K562 (cell line): ENCODE results near the gene SMIM36. TPM values are rescaled to one million over a fixed set of nuclear protein-coding genes. Genes with fewer than 3 reads are reported as not detected.
A peak's percentile ranks its signal among the peaks of the same experiment; 100 is the strongest.

Experiments used
- ATAC-seq: fragments of 200-7000 bp; cut with Tn5 transposase; 3 replicates; pipeline ENCODE4 v1.9.1; 2020; ENCODE audit warnings: moderate library complexity
- Bru-seq: library from RNA; stranded (reverse); fragments of 400-500 nt; gene quantifications from one replicate; lab custom pipeline; 2021; lab: Mats Ljungman, UMichigan
- BruChase-seq, 2 experiments: library from RNA; stranded (reverse); fragments of 400-500 nt; gene quantifications; one replicate each; lab custom pipeline; 2021; lab: Mats Ljungman, UMichigan
- BruUV-seq: library from RNA; stranded (reverse); fragments of 400-500 nt; replicated peaks from 2 replicates; lab custom pipeline; 2021; lab: Mats Ljungman, UMichigan
- CTCF ChIA-PET: fragments of 300-600 bp; formaldehyde crosslinking; extraction: SDS; loops from one replicate; lab custom pipeline; 2021; ENCODE audit warnings: low intra/inter-chr PET ratio; lab: Yijun Ruan, JAX
- POLR2A ChIA-PET: fragments of 300-600, 350-650 bp; sonication (Branson Sonifier 250); formaldehyde crosslinking; extraction: SDS; loops from one replicate; lab custom pipeline; 2021; ENCODE audit warnings: antibody characterized with exemption, inconsistent platforms; lab: Yijun Ruan, JAX
- DNase-seq, 4 experiments: peaks; one replicate each; pipeline versions ENCODE4 v3.0.0 to v3.0.0-alpha.2; 2011 to 2018; ENCODE audit warnings: low spot score in 3 of 4, mixed read lengths in 3 of 4; ENCODE audit errors: extremely low read depth in 1 of 4
- FAIRE-seq: peaks from 2 replicates; lab custom pipeline; 2011; peaks lifted over from hg19 to GRCh38; lab: Jason Lieb, UNC
- H2AFZ ChIP-seq: 2 replicates; pipeline ENCODE4 v1.6.0; 2011; ENCODE audit warnings: low read depth, low read length, control low read depth, inconsistent platforms
- H3K27ac ChIP-seq: fragments of 200-600 bp; 3 replicates; pipeline ENCODE4 v1.8.0; 2011; ENCODE audit warnings: low read depth, mild to moderate bottlenecking, control low read depth, inconsistent platforms, low read length, moderate library complexity, mixed read lengths; ENCODE audit errors: extremely low read depth
- H3K27me3 ChIP-seq, 2 experiments: fragments of 300-600 bp in 1 of 2; 2 replicates in 1 of 2; 3 replicates in 1 of 2; pipeline versions ENCODE4 v1.6.0 to v1.8.0; 2011; ENCODE audit warnings: inconsistent platforms in 2 of 2, low read length in 2 of 2, mild to moderate bottlenecking in 1 of 2, mixed read lengths in 1 of 2, moderate library complexity in 1 of 2; ENCODE audit not compliant: control insufficient read depth in 2 of 2, insufficient read depth in 2 of 2
- H3K36me3 ChIP-seq: fragments of 300-600 bp; 3 replicates; pipeline ENCODE4 v1.8.0; 2011; ENCODE audit warnings: mild to moderate bottlenecking, low read length, inconsistent platforms; ENCODE audit not compliant: control insufficient read depth, insufficient read depth
- H3K4me1 ChIP-seq, 2 experiments: fragments of 200-600 bp in 1 of 2; replicated peaks in 1 of 2; 2 replicates in 1 of 2; 3 replicates in 1 of 2; pipeline versions ENCODE4 v1.5.1 to v1.8.0; 2011; ENCODE audit warnings: inconsistent platforms in 2 of 2, low read length in 2 of 2, mild to moderate bottlenecking in 1 of 2, mixed read lengths in 1 of 2, moderate library complexity in 1 of 2; ENCODE audit not compliant: control insufficient read depth in 2 of 2, insufficient read depth in 2 of 2
- H3K4me2 ChIP-seq: 2 replicates; pipeline ENCODE4 v1.6.1; 2011; ENCODE audit warnings: low read length, control low read depth, inconsistent platforms, mixed read lengths; ENCODE audit not compliant: insufficient read depth
- H3K4me3 ChIP-seq: fragments of 200-600 bp; sonication (generic), shearing (Covaris generic); 2 replicates; pipeline ENCODE4 v1.5.1; 2016; ENCODE audit warnings: control low read depth, inconsistent platforms
- H3K79me2 ChIP-seq: fragments of 200-600 bp; 3 replicates; pipeline ENCODE4 v1.8.0; 2011; ENCODE audit warnings: low read length, inconsistent platforms; ENCODE audit not compliant: control insufficient read depth, insufficient read depth
- H3K9ac ChIP-seq, 2 experiments: 2 replicates each; pipeline versions ENCODE4 v1.6.0 to v1.6.1; 2011; ENCODE audit warnings: low read depth in 2 of 2, low read length in 2 of 2, control low read depth in 1 of 2, inconsistent platforms in 1 of 2, mild to moderate bottlenecking in 1 of 2, mixed read lengths in 1 of 2; ENCODE audit not compliant: insufficient read depth in 1 of 2
- H3K9me1 ChIP-seq: one replicate; pipeline ENCODE4 v1.6.0; 2011; ENCODE audit warnings: inconsistent platforms, mild to moderate bottlenecking, low read length, moderate library complexity; ENCODE audit not compliant: control insufficient read depth, insufficient read depth
- H3K9me3 ChIP-seq: replicated peaks from 2 replicates; pipeline ENCODE4 v1.5.1; 2011; ENCODE audit warnings: low read depth, low read length, inconsistent platforms; ENCODE audit not compliant: control insufficient read depth, insufficient read depth
- H4K20me1 ChIP-seq: replicated peaks from 2 replicates; pipeline ENCODE4 v1.6.1; 2011; ENCODE audit warnings: low read length, inconsistent platforms, mixed read lengths; ENCODE audit not compliant: control insufficient read depth, insufficient read depth
- ELF4 ChIP-seq: fragments of 450-650 bp; formaldehyde crosslinking; IDR thresholded peaks from 2 replicates; pipeline ENCODE4 v1.4.0; 2022; ENCODE audit warnings: missing genetic modification characterization
- KDM4B ChIP-seq, 2 experiments: fragments of 450-650 bp in 1 of 2; sonication (generic) in 1 of 2; IDR thresholded peaks; 2 replicates each; pipeline ENCODE4 v1.6.1; 2016 to 2017; ENCODE audit warnings: borderline replicate concordance in 2 of 2, antibody characterized with exemption in 1 of 2, low read depth in 1 of 2, mild to moderate bottlenecking in 1 of 2
- RB1 ChIP-seq: fragments of 450-650 bp; IDR thresholded peaks from 2 replicates; pipeline ENCODE4 v1.6.1; 2017; ENCODE audit warnings: low read depth, mild to moderate bottlenecking
- SMARCA5 ChIP-seq: fragments of 450-650 bp; IDR thresholded peaks from 2 replicates; pipeline ENCODE4 v1.6.1; 2016
- USF1 ChIP-seq: sonication (generic); formaldehyde crosslinking; IDR thresholded peaks from 2 replicates; pipeline ENCODE4 v1.9.0; 2022; ENCODE audit warnings: mild to moderate bottlenecking, missing genetic modification reagents
- ZNF165 ChIP-seq: fragments of 250-450 bp; sonication (Bioruptor Pico); IDR thresholded peaks from 2 replicates; pipeline ENCODE4 v1.4.0; 2020; ENCODE audit warnings: borderline replicate concordance
- ZNF212 ChIP-seq: fragments of 450-650 bp; formaldehyde crosslinking; IDR thresholded peaks from 2 replicates; pipeline ENCODE4 v1.4.0; 2020; ENCODE audit warnings: mild to moderate bottlenecking
- ZNF655 ChIP-seq: fragments of 250-450 bp; sonication (Bioruptor Pico); IDR thresholded peaks from 2 replicates; pipeline ENCODE4 v1.5.0; 2021
- WGBS: fragments of 100-300 bp; shearing (Covaris generic); methylation state at CpG from one replicate; pipeline ENCODE4 v1.1.6; 2016; ENCODE audit warnings: low coverage, mixed read lengths; ENCODE audit not compliant: insufficient coverage; ENCODE audit errors: missing lambda C conversion rate; 5-methylcytosine and 5-hydroxymethylcytosine counted together
- in situ Hi-C: fragments of 300-500 bp; cut with MboI; formaldehyde crosslinking; loops from 4 replicates; pipeline ENCODE4 v1.15.0; 2018; ENCODE audit warnings: inconsistent platforms, mixed read lengths
- intact Hi-C: fragments of 100-400 bp; cut with micrococcal nuclease; formaldehyde crosslinking; loops from 2 replicates; pipeline ENCODE4 v1.14.2; 2022
- long read RNA-seq, 3 experiments: library from polyadenylated mRNA in 2 of 3; library from RNA in 1 of 3; unstranded in 2 of 3; stranded (forward) in 1 of 3; transcript quantifications; one replicate each; pipeline ENCODE4 v2.0.0, GENCODE V29; 2019 to 2022
- polyA minus RNA-seq, 3 experiments: library from RNA; depleted of rRNA, polyadenylated mRNA; stranded (reverse); fragments of >200 nt; gene quantifications; 2 replicates each; pipeline ENCODE4 v1.2.3, GENCODE V29; 2011
- polyA plus RNA-seq, 8 experiments: library from polyadenylated mRNA; depleted of rRNA in 4 of 8; stranded (reverse) in 5 of 8; unstranded in 3 of 8; fragments of >200 nt; fragmentation: Nextera tagmentation in 2 of 8; fragmentation: Illumina TruSeq in 1 of 8; extraction: Ambion mirVana in 2 of 8; extraction: Trizol in 1 of 8; gene quantifications; 2 replicates each; pipeline versions ENCODE4 v1.2.1 to v1.2.3, GENCODE V29; 2011 to 2014; ENCODE audit warnings: inconsistent platforms in 1 of 8, missing spikeins in 1 of 8
- total RNA-seq, 7 experiments: library from RNA; depleted of rRNA in 6 of 7; stranded (reverse); fragments of >200 nt in 6 of 7; fragmentation: Illumina TruSeq in 2 of 7; extraction: Trizol in 2 of 7; gene quantifications; 2 replicates each; pipeline versions ENCODE4 v1.2.1 to v1.2.3, GENCODE V29; 2011 to 2021; ENCODE audit warnings: low replicate concordance in 1 of 7

SMIM36 gene
- not detected in 2 replicates for total RNA-seq (2011; cell fraction: chromatin; rRNA removed; ENCODE audit: low replicate concordance)
- not detected in 2 replicates for total RNA-seq (2011; cell fraction: nucleolus; rRNA removed)
- not detected in 2 replicates for total RNA-seq (2011; cell fraction: nucleoplasm; rRNA removed)
- total RNA-seq (2014; rRNA removed) (not detected in 2 replicates), total RNA-seq (2014; rRNA removed; fragmentation: Illumina TruSeq; extraction: Trizol) (not detected in 2 replicates), total RNA-seq (2015; rRNA removed; fragmentation: Illumina TruSeq; extraction: Trizol) (not detected in 2 replicates), total RNA-seq (2021) (not detected in 2 replicates), polyA plus RNA-seq (2011; rRNA removed) (not detected in 2 replicates), polyA plus RNA-seq (2014; fragmentation: Illumina TruSeq; extraction: Trizol) (not detected in 2 replicates), polyA plus RNA-seq (2014; fragmentation: Nextera tagmentation; extraction: Ambion mirVana) (not detected), polyA plus RNA-seq (2014; rRNA removed) (not detected in 2 replicates), polyA minus RNA-seq (2011; rRNA and poly(A)+ RNA removed) (not detected in 2 replicates), Bru-seq, nascent RNA (percentile 2 among the genes with signal in this experiment), BruChase-seq, experiment 1, labeled RNA remaining after a 2-hour chase (percentile 5 among the genes with signal in this experiment), BruChase-seq, experiment 2, labeled RNA remaining after a 6-hour chase (percentile 10 among the genes with signal in this experiment)
- polyA plus RNA-seq (2011; cell fraction: cytosol; rRNA removed), result not detected in 2 replicates
- not detected in 2 replicates for polyA plus RNA-seq (2011; cell fraction: nucleus; rRNA removed)
- polyA plus RNA-seq (2012), result not detected in 2 replicates
- polyA minus RNA-seq (2011; cell fraction: cytosol; rRNA and poly(A)+ RNA removed), result not detected in 2 replicates
- not detected in 2 replicates for polyA minus RNA-seq (2011; cell fraction: nucleus; rRNA and poly(A)+ RNA removed)
- long read RNA-seq, experiment 1, result 0 reads
- long read RNA-seq, experiment 2, result 0 reads
- long read RNA-seq, experiment 3, result 0 reads

- intact Hi-C loops, result loop anchor here (5.0 kb wide), 2 partner anchors 154 to 209 kb away; no protein-coding TSS in a partner anchor
- H3K4me2 ChIP-seq, result no peak within 1 kb of the TSS
- no peaks in the 10 kb centered on the region for H4K20me1 ChIP-seq
- no peaks in the 10 kb centered on the region; a peak in 2 of 5 replicates for H3K4me1 ChIP-seq
- no peaks in the 10 kb centered on the region for H3K9me3 ChIP-seq
- no peaks in the 10 kb centered on the region for H3K9me1 ChIP-seq
- H3K79me2 ChIP-seq, result no peaks in the 10 kb centered on the region
- ATAC-seq, result no peak
- 46% methylated on average over 18 of the region's 18 CpGs for WGBS
- DNase-seq, result no peak
- H3K4me3 ChIP-seq, result no peak within 1 kb of the TSS
- H3K36me3 ChIP-seq, result no peaks in the 10 kb centered on the region
- TF ChIP-seq KDM4B (IDR thresholded peaks at IDR 0.05; ENCODE audit: borderline replicate concordance in 2 of 2, low read depth in 1 of 2) (no peak), ELF4 (CRISPR knock-in tag) (no peak), SMARCA5 (no peak), ZNF655 (CRISPR knock-in tag) (no peak), RB1 (no peak), ZNF165 (CRISPR knock-in tag) (no peak), USF1 (CRISPR knock-in tag) (no peak), ZNF212 (CRISPR knock-in tag) (no peak)
- in situ Hi-C loops, result loop anchor here (10.0 kb wide), 1 partner anchor 516 kb away; no protein-coding TSS in a partner anchor
- CTCF ChIA-PET, result no interaction called here
- POLR2A ChIA-PET, result interaction anchor here (1.8 kb wide), 1 partner anchor 155 kb away, joined by 5 read pairs; no protein-coding TSS in a partner anchor
- no peak within 1 kb of the TSS for H2AFZ ChIP-seq
- H3K27me3 ChIP-seq, result no peaks in the 10 kb centered on the region
- BruUV-seq, result no TSS peak
- no peak within 1 kb of the TSS for H3K27ac ChIP-seq
- no peak within 1 kb of the TSS; a peak in 2 of 4 replicates for H3K9ac ChIP-seq
- no peak for FAIRE-seq
Measured at GRCh38 chr17:55510986-55511721, at the start of gene SMIM36. Gene SMIM36, minus strand, starts transcription at chr17:55511452.
